GM18511 (cell line): Measurements from ENCODE around the gene CLDN24.
"Not testable (repeated sequence)": the region's sequence is repeated elsewhere in the genome, so short reads cannot be mapped to it uniquely, and the experiment has no call there.

Experiments used
- ATAC-seq: cut with Tn5 transposase; IDR thresholded peaks from one replicate; pipeline ENCODE4 v1.9.1; 2021; ENCODE audit warnings: mild to moderate bottlenecking, moderate library complexity; ENCODE audit not compliant: unreplicated experiment

CLDN24 gene

DNA sequence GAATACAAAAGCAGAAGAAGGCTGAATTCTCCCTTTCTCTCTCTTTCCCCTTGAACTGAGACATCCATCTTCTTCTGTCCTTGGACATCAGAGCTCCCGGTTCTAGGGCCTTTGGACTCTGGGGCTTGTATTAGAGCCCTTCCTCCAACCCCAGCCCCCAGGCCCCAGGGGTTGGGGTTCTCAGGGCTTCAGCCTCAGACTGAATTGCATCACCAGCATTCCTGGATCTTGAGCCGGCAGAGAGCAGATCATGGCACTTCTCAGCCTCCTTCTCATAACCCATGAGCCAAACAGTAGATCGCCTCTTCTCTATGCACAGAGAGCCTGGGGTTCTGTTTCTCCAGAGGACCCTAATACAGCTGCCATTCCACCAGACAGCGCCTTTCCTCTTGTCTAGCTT is 25.3 kb upstream of the CLDN24 start:
- ATAC-seq: no peak

DNA sequence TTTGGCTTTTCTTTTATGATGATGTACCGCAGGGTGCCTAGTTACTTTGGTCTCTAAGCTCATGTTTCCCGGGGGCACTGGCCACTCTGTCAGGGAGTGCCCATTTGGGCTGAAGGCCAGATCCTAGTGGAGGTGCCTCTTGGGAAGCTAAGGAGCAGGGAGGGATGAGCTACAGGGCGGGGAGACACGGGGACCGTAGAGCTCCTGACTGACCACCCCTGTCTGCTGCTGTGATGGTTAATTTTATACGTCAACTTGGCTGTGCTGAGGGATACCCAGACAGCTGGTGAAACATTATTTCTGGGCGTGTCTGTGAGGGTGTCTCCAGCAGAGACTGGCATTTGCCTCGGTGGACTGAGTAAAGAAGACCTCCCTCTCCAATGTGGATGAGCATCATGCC is 24.9 kb upstream of the CLDN24 start:
- ATAC-seq: no peak

DNA sequence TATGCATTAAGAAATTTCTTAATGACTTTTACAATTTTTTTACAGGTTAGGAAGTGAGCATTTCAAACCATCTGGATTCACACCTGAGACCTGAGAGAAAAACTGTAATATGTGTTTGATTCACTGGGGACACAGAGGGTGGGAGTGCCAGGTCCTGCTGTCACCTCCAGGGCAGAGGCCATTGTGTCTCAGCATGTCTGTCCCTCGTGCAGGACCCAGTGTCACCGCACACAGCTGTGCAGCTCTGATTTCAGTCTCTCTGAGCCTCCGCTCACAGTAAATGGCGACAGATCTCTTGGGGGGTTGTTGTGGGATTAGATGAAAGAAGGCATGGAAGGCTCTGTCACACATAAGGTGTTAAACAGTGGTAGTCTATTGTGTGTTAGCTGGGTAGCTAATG is 23.0 kb upstream of the CLDN24 start:
- no peak for ATAC-seq

DNA sequence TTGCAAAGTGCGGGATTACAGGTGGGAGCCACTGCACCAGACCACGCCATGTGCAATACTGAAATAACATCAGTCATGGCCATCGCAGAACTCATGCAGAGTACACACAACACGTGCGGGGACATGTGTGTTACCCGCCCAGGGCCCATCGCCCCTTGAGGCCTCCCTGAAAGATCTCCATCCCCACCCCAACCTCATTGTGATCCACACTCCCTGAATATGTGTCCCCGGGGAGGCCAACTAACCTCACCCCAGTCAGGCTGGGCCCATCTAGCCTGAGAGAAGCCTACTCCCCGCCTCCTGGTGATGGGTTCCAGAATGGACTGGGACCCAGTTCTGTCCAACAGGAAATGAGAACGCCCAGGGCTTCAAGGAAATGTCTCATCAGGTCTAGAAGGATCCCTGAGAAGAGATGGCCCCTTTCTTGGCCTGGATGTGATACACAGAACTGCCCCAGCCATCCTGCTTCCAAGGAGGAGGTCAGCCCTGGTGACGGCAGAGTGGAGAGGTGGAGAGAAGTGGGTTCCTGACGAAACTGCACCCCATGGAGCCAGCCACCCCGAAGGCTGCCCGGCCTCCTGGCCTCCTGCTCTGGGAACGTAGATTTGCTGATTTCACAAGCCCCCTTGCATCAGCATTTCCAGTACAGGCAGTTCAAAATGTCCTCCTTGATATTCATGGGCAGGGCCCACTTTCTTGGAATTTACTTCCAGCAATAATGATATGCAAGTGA is 22.5 kb upstream of the CLDN24 start:
- ATAC-seq: no peak

DNA sequence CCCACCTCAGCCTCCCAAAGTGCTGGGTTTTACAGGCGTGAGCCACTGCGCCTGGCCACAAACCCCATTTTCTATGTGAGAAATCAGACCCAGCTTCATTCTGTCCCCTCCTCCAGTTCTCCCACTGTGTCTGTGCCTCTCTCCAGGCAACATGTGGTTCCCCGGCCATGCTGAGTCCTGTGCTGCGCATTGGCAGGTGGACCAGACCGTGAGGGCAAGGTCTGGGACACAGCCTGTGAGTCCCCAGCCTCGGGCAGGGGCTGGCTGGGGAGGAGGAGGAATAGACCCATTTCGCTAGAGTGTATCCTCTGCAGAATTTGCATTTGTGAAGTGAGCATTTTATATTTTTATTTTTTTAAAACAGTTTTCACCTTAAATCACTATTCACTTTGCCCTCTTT is 21.5 kb upstream of the CLDN24 start:
- no peak for ATAC-seq

DNA sequence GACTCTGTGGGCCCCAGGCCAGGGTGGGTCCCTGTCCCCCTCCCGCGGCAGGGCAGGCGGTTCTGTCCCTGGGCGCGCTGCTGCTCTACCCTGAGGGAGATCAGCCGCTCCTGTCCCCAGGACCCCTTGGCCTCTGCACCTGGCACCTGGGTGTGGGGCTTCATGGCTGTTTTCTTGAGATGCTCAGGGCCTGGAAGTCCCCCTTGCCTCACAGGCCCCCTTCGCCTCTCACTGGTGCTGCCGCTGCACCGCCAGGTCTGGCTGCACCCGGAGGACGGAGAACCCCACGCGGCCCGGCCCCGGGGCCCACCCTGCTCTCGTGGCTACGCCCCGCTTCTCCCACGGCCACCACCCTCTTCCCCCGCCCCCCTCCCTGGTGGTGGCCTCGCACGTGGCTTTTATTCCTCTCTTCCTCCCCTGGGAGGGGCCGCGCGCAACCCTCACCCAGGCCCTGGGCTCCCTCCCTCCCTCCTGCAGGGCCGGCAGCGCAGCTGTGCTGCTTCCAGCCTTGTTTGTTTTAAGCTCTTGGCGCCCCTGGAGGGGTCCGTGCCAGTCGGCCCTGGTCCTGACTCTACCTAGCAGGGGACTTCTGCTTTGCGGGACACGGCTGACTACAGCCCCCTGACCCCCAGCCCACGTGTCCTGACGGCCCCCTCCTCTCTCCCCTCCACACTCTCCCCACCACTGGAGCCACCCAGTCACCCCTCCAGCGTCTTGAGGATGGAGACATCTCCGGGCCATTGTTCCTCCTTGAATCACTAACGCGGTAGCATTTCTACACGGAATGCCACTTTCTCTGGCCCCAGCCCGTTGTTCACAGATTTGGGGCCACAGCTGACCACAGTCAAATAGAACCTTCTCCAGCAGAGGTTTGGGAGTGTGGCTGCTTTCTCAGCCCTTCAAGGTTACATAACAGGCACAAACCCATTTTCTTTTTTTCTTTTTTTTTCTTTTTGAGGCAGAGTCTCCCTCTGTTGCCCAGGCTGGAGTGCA is 20.6 kb upstream of the CLDN24 start:
- peak; percentile 66 for ATAC-seq

DNA sequence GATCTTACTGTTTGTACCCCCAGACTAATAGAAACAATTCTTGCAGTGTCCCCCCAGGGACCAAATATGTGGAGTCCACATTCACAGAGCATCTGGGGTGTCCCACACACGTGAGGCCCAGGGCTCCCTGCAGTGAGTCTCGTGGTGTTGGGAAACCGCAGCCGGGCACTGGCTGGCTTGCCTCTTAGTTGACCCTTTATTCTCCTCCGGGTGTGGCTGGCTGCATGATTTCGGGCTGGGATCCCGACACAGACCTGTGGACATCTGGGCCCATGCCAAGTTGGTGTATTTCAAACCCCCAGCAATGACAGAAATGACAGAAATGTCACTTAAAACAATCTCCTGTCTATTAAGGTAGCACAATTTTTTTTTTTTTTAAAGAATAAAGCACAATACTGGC is 15.6 kb upstream of the CLDN24 start:
- no peak for ATAC-seq

DNA sequence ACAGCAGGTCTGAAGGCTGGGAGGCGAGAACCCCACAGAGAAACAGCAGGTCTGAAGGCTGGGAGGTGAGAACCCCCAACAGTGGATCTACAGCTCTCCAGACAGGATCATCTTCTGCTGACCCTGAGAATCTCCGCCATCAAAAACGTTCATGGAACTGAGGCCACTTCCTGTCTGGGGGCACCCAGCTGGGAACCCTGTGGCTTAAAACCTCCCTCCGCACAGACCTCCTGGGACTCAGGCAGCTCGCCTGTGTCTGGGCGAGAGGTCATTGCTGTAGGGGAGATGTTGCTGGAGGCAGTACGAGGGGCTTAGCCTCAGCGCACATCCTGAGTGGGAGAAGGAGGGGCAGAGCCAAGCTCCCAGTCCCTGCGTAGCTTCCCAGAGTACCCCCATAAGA is 15.1 kb upstream of the CLDN24 start:
- ATAC-seq: no peak

DNA sequence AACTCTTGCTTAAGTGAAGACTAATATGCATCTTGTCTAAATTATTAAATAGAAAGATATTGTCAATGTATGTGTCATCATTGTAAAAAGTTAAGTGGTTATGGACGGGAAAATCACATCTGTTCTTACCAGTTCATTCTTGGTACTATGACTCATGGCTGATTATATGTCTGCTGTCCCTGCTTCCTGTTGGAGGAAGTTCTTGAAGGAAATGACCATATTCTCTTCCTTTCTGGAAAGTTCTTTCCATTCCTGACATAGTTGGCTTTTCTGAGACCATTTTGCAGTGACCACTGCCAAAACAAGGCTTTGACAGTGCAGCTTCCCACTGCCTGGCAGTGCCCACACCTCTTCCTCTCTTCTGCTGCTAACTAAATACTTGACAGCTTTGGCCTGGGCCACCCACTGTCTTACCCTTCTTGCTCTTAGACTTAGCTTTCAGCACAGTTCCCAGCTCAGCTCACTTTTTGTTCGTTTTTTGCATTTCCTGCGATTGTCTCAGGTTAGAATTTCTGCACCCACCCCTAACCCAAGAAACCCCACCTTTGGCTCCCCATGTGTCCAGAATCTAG is 13.2 kb upstream of the CLDN24 start:
- ATAC-seq: no peak

DNA sequence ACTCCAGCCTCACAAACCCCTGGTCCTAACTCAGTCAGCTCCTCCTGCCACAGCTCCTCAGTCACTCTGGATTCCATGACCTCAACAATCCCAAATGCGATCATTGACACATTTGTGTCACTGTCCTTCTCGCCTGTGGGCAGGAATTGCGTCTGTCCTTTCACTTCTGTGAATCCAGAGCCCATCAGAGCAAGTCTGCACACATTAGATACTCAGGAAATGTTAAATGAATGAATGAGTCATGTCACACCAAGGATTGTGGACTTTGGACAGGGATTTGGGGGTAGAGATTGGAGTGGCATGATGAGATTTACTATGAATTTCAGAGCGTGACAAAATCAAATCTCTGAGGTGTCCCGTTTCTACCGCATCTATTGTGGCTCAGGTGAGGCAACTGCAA is 11.8 kb upstream of the CLDN24 start:
- ATAC-seq: no peak

DNA sequence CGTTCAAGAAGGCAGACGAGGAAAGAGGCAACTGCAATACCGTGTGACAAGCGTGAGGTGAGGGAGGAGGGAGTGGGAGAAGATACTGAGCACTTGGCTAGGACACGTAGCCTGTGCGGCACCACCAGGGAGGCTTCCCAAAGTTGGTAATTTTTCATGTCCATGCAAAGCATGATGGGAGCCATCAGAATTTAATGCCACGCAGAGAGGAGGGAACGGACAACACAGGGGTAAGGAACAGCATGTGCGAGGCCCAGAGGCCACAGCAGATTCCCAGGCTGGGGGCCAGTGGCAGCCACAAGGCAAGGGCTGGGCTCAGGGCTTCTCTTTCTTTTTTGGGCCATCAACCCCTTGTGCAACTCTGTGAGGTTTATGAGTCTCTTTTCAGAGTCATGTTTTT is 11.0 kb upstream of the CLDN24 start:
- ATAC-seq: no peak

DNA sequence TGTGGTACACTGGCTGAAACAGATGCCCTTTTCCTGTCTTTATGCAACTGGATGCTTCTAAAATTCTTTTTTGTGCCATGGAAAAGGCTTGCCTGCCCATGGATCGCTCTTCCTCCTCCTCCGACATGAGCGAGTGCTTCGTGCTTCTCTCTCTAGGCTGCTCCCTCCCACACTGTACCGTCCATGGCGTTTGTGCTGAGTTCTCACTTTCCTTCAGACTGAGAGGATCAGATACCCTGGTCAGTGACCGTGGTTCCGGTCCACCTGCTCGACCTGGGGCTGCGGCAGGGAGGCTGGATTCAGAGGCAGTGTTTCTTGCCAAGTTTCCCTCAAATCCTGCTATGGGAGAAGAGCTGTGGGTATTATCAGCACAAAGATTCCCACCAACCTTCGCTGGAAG is 10.2 kb upstream of the CLDN24 start:
- ATAC-seq: peak; percentile 68

DNA sequence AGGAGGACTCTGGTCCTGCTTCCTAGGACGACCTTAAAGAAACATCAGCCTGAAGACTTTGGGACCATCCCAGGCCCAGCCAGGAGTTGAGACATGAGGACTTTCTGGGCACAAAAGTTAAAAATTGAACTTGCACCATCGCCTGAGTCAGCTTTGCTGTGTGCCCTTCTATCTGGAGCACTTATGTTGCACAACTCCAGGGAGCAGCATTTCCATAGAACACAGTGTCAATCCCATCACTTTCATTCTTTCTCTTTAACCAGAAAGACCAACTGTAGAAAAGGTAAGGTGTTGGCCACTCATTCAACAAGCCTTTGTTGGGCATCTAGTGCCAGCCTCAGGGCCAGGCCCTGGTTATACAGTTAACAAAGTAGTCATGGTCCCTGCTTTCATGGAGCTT is 8.6 kb upstream of the CLDN24 start:
- ATAC-seq: no peak

DNA sequence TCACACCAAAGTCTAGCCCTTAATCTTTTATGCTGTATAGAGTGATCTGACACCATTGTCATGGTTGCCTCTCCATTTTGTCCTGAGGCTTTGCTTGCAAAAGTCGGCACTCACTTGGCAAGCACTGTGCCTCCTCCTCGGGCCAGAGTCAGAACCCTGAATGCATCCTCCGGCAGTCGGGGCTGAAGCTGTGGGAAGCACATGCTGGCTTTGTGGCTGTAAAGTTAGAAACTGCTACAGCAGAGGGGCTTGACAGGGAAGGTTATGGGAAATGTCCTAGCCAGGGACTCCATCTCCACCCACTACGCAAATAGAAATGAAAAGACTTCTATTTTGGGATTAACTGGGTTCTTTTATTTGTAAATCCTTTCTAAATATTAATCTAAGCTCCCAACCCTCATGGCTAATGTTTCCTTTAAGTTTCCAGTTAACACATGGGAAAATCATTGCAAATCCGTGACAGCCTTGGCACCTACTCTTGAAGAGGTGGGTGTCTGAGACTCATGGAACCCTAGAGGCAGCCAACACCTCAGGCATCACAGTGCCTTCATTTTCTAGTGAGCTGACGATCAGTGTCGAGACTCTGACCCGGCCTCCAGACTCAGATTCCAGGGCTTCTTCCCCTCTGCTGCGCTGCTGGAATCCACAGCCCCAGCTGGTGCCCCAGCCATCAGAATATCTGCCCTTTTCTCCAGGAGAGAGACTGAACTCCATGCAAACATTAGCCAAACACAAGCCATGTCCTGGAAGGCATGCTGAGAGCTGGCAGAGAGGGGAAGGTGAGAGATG is 7.9 kb upstream of the CLDN24 start:
- ATAC-seq: no peak

DNA sequence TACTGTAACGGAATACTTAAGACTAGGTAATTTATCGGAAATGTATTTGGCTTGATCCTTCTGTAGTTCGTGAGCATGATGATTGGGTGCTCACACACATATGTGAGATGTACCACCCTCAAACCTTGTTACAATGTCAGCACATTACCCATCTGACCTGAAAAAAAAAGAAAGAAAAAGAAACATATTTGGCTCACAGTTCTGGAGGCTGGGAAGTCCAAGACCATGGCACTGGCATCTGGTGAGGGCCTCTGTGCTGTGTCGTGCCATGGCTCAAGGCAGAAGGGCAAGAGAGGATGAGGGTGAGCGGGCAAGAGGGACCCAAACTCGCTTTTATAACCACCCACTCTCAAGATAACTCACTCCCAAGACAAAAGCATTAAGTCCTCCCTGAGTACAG is 7.0 kb upstream of the CLDN24 start:
- no peak for ATAC-seq

DNA sequence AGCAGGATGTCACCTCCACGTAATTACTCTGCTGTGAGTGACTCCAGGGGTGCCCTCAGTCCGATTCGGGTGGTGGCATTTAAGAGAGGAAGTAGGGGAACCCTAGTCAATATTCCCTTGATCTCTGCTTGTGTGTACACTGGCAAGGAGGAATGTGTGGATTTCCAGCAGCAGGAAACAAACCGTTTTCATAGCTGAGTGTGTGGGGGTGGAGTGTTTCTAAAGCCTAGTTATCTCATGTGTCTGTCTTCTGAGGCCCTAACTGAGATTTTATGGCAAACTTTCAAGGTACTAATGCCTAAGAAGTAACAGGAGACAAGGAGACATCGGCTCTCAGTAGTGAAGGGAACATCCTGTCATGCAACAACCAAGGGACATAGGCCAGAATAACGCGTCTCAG is 6.6 kb upstream of the CLDN24 start:
- ATAC-seq: no peak

DNA sequence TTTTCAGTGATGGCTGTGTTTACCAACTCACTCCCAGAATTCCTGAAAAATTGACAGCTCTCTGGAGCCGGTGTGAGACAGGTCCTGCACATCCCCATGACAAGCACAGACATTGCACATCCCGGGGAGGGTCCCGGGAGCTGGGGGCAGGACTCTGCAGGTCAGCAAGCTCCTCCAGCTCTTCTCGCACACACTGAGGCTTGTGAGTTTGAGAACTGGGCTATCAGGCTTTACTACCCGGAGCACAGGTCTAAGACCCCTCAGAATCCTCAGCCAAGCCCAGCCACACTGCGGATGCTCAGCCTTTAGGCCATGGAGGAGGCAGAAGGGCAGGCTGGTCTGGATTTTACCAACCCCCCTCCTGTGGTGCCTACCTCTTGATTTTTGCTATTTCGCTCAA is 5.6 kb upstream of the CLDN24 start:
- ATAC-seq: no peak

DNA sequence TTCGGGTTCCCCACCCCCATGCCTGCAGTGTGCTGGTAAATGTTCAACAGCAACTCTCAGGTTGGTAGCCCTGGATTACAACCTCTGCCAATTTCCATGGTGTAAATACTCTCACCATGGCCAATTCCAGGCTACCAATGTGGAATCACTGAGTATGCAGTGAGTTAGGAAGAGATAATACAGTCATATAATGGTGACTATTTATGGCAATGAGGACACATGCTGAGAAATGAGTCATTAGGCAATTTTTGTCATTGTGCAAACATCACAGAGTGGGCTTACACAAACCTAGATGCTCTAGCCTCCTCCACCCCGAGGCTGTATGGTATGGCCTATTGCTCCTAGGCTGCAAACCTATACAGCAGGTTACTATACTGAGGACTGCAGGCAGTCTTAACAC is 4.6 kb upstream of the CLDN24 start:
- ATAC-seq: no peak

DNA sequence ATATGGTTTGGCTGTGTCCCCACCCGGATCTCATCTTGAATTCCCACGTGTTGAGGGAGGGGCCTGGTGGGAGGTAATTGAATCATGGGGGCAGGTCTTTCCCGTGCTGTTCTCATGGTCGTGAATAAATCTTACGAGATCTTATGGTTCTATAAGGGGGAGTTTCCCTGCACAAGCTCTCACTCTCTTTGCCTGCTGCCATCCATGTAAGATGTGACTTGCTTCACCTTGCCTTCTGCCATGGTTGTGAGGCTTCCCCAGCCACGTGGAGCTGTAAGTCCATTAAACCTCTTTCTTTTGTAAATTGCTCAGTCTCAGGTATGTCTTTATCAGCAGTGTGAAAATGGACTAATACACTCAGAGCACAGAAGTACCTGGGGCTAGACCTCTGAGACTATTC is 4.2 kb upstream of the CLDN24 start:
- ATAC-seq: not testable (repeated sequence)

DNA sequence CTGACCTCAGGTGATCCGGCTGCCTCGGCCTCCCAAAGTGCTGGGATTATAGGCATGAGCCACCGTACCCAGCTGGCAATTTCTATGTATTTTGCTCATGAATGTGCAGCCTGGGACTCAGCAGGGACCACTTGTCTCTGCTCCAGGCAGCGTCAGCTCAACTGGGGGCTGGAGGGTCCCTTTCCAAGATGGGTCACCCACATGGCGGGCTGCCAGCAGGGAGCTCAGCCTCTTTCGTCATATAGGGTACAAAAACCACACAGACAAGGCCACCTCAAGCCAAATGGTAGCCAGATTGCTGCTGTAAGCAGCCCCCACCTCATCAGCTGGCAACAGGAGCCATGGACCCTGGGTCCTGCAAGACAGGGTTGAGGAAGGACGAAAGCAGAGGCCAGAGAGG is 2.4 kb upstream of the CLDN24 start:
- ATAC-seq: no peak

DNA sequence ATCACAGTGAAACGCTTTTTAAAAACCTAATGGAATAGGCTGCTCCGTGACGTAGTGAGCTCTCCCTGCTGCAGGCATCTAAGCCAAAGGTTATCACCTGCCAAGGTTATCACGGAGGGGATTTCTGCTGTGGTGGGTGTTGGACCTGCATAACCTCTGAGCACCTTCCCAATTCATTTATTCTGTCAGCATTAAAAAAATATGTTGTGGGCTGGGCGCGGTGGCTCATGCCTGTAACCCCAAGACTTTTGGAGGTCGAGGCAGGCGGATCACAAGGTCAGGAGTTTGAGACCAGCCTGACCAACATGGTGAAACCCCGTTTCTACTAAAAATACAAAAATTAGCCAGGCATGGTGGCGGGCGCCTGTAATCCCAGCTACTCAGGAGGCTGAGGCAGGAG is 1.8 kb upstream of the CLDN24 start:
- ATAC-seq: not testable (repeated sequence)
